SK-N-MC (cell line): ENCODE results near the gene SEH1L.
A peak's percentile ranks its signal among the peaks of the same experiment; 100 is the strongest.
"Not testable (repeated sequence)": the region's sequence is repeated elsewhere in the genome, so short reads cannot be mapped to it uniquely, and the experiment has no call there.

ENCODE experiments used
- DNase-seq: peaks from one replicate; pipeline ENCODE4 v3.0.0-alpha.2; 2011; ENCODE audit warnings: low read depth, low spot score
- H3K27ac ChIP-seq: fragments of 200-600 bp; sonication (generic); 2 replicates; pipeline ENCODE4 v1.5.1; 2016; ENCODE audit warnings: mixed run types
- H3K36me3 ChIP-seq: fragments of 200-600 bp; sonication (generic); 2 replicates; pipeline ENCODE4 v1.6.1; 2017; ENCODE audit warnings: antibody characterized with exemption, low read length, mixed read lengths; ENCODE audit not compliant: insufficient read depth
- H3K4me3 ChIP-seq: fragments of 200-600 bp; sonication (generic); 2 replicates; pipeline ENCODE4 v1.5.1; 2016
- H3K9ac ChIP-seq: fragments of 200-600 bp; sonication (generic); 2 replicates; pipeline ENCODE4 v1.8.0; 2017; ENCODE audit warnings: mixed run types, mixed read lengths; ENCODE audit not compliant: insufficient read length
- H3K9me3 ChIP-seq: fragments of 200-600 bp; sonication (generic); 2 replicates; pipeline ENCODE4 v1.6.1; 2017; ENCODE audit warnings: low read depth, mild to moderate bottlenecking, antibody characterized with exemption, low read length, moderate library complexity, mixed read lengths
- EZH2 ChIP-seq: fragments of 200-600 bp; sonication (generic); IDR thresholded peaks from one replicate; pipeline ENCODE4 v1.6.1; 2017; ENCODE audit warnings: antibody characterized with exemption
- FOXP2 ChIP-seq: optimal IDR thresholded peaks from 2 replicates; pipeline ENCODE3; 2011; ENCODE audit warnings: mild to moderate bottlenecking, moderate library complexity; ENCODE audit not compliant: insufficient read depth; ENCODE audit errors: extremely low read length, control extremely low read depth
- POLR2AphosphoS5 ChIP-seq: IDR thresholded peaks from 2 replicates; pipeline ENCODE4 v1.6.1; 2012; ENCODE audit warnings: mild to moderate bottlenecking, low read depth, low read length, borderline replicate concordance

The SEH1L gene

DNA sequence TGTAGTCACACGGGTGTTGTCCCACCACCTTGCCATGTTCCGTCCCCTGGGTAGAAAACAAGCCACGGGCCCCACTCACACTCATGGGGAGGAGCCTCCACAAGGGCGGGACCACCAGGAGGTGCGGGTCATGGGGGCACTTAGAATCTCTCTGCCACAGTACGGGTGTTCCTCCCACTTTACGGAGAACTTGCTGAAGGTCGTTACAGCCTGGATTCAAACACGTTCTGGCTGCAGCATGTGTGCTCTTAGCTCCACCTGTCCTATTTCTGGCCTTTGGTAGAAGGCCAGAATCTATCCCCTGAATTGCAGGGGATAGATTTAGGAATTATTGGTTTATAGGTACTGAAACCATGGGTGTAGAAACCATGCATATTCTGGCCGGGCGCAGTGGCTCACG is 28.5 kb downstream of the SEH1L start:
- Histone ChIP-seq H3K27ac (no peak overlapping the region), H3K9ac (no peak overlapping the region), H3K4me3 (no peak overlapping the region), H3K36me3 (peaks cover 54% of the 10 kb centered on the region), H3K9me3 (no peaks in the 10 kb centered on the region)
- TF ChIP-seq POLR2AphosphoS5 (no peak), EZH2 (no peak), FOXP2 (no peak)
- DNase-seq = no peak

DNA sequence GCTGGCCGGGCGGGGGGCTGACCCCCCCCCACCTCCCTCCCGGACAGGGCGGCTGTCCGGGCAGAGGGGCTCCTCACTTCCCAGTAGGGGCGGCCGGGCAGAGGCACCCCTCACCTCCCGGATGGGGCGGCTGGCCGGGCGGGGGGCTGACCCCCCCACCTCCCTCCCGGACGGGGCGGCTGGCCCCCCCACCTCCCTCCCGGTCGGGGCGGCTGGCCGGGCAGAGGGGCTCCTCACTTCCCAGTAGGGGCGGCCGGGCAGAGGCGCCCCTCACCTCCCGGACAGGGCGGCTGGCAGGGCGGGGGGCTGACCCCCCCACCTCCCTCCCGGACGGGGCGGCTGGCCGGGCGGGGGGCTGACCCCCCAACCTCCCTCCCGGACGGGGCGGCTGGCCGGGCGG is 32.3 kb downstream of the SEH1L start:
- DNase-seq, H3K9ac ChIP-seq, H3K4me3 ChIP-seq, H3K9me3 ChIP-seq, H3K27ac ChIP-seq: not testable (repeated sequence)
- H3K36me3 ChIP-seq = peaks cover 49% of the 10 kb centered on the region

DNA sequence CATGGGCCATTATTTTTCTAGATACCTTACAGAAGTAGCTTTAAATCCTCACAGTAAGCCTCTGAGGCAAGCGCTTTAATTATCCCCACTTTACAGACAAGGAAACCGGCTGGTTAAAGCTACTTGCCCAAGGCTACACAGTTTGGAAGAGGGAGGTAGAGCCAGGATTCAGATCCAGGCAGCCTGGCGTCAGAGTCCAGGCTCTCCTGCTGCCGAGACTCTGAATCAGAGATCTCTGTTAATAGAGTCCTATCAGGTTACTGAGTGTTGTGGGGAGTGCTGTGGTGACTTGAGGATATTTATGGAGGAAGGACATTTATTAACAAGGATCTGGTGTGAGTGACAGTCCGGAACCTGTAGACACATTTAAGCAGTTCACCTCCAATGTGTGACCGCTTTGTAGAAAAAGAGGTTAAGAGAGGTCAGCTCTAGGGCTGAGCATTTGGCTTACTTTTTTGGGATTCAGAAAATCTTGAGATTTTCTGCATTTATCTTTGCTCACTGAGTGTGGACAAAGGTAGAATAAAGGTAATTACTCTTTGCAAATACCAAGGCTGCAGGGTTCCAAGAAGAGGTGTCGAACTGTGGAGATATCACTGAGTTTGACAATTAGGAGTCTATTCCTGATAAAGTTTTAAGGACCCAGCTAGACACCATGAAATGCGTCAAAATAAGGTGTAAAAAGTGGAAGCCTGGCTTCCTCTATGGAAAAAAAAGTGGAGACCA is 41.7 kb downstream of the SEH1L start:
- no peak for DNase-seq
- Histone ChIP-seq H3K9ac (no peak overlapping the region), H3K27ac (peak overlapping the region; percentile 57; the same call in 1 of the 2 replicates), H3K4me3 (no peak overlapping the region), H3K36me3 (peaks cover 13% of the 10 kb centered on the region), H3K9me3 (no peaks in the 10 kb centered on the region)
- TF ChIP-seq POLR2AphosphoS5 = no peak
- no peak for TF ChIP-seq FOXP2
- TF ChIP-seq EZH2 = no peak

DNA sequence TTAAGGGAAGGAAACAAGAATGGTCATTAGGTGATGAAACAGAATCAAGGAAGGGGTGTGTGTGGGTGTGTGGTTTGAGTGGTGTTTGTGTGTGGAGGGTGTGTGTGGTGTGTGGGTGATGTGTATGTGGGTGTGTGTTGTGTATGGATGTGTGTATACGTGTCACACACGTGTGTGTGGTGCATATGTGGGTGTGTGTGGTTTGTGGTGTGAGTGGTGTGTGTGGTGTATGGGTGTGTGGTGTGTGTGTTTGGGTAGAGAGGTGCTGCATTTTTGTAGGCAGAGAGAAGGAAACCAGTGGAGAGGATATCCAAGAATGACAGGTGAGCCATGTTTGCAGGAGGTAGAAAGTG is 42.3 kb downstream of the SEH1L start:
- no peaks in the 10 kb centered on the region for H3K9me3 ChIP-seq
- H3K4me3 ChIP-seq = peak overlapping the region; percentile 99
- TF ChIP-seq POLR2AphosphoS5 (no peak), FOXP2 (no peak), EZH2 (no peak)
- DNase-seq = no peak
- peak overlapping the region; percentile 85 for H3K9ac ChIP-seq
- peaks cover 11% of the 10 kb centered on the region for H3K36me3 ChIP-seq
- H3K27ac ChIP-seq = no peak overlapping the region; the same call in 1 of the 2 replicates

DNA sequence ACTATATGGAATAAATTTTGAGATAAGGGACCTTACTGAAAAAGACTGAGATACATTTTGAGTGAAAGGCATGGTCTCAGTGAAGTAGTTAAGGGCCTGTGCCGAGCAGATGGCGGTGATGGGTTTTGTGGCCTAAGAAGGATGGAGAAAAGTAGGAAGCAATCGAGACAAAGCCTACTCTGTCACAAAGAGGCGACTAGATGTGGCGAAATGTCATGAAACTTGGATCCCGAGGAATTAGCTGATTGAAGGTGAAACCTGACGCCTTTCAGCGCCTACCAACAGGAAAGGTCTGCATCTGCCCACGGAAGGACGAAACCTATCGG is 42.8 kb downstream of the SEH1L start:
- peaks cover 8% of the 10 kb centered on the region for H3K36me3 ChIP-seq
- peak overlapping the region; percentile 73 for H3K27ac ChIP-seq

DNA sequence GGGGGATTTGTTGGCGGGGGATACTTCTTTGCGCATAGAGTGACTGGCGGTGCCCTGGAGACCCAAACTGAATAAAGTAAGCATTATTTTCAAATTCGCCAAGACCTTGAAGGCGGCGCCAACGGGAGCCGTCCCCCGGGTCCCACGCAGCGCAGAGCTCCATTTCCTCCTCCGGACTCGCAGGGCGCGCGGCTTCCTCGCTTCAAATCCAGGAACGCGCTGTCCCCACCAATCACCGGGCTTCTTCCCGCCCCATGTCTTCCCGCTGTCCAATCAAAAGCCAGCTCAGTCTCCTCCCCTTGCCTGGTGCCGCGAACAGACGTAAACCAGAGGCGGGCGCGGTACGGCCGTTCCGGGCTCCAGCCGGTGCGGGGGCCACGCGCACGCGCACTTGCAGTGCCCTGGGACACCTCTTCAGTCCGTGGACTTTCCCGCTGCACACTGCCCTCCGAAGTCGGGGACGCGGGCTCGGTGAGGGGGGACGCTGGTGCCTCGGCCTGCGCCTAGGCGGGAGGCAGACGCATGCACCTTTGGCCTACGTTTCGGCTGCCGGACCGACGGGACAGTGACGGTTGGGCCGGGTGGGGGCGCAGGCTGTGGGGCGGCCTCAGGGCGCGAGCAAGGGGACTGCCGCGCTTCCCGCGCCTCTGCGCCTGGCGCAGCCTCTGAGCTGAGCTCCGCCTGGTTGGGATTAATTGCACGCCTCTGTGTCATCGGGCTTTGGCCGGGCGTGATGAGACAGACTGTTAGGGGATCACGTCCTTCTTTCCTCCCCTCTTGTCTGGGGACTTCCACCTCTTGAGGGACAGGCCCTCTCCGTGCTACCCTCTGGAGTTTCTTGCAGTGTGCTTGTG is 43.4 kb downstream of the SEH1L start, which contains the start of gene CEP192:
Gene CEP192, plus strand, starts transcription at position 396 of the 854 bp plus-strand sequence. CDS start 8,063 bp downstream, outside the sequence.
- no peak for TF ChIP-seq FOXP2
- no peak for TF ChIP-seq EZH2
- TF ChIP-seq POLR2AphosphoS5 = peak; percentile 94
- Histone ChIP-seq H3K27ac (peak within 1 kb of the TSS; percentile 73), H3K9ac (peak within 1 kb of the TSS; percentile 97), H3K9me3 (no peaks in the 10 kb centered on the region), H3K4me3 (peak within 1 kb of the TSS; percentile 99), H3K36me3 (peaks cover 8% of the 10 kb centered on the region)
- DNase-seq = peak; percentile 94

More for the DNA sequence above, 42.8 kb downstream of the SEH1L start:
- H3K4me3 ChIP-seq = peak overlapping the region; percentile 99
- H3K9ac ChIP-seq = peak overlapping the region; percentile 85
- TF ChIP-seq FOXP2 = no peak
- TF ChIP-seq EZH2 = no peak
- DNase-seq = no peak
- no peaks in the 10 kb centered on the region for H3K9me3 ChIP-seq

DNA sequence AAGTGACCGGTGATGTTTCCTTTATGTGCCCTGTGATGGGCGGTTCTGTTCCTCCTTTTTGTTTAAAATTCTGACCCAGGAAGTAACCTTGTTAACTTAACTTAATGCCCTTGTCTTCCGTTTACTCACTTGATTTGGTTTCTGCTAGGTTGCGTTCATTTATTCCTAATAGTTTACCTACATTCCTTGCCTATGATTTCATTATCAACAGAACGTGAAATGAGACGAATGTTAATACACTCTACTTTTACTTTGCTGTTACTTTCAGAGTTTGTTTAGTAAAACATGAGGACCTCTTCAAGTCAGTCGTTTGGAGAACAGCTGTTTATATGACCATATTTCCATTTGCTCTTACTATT is 44.0 kb downstream of the SEH1L start:
- H3K9ac ChIP-seq = peak overlapping the region; percentile 97
- peaks cover 4% of the 10 kb centered on the region for H3K36me3 ChIP-seq
- H3K27ac ChIP-seq = peak overlapping the region; percentile 70
- H3K9me3 ChIP-seq = no peaks in the 10 kb centered on the region
- TF ChIP-seq EZH2 = no peak
- no peak for TF ChIP-seq FOXP2
- no peak for TF ChIP-seq POLR2AphosphoS5
- no peak for DNase-seq
- H3K4me3 ChIP-seq = peak overlapping the region; percentile 99

DNA sequence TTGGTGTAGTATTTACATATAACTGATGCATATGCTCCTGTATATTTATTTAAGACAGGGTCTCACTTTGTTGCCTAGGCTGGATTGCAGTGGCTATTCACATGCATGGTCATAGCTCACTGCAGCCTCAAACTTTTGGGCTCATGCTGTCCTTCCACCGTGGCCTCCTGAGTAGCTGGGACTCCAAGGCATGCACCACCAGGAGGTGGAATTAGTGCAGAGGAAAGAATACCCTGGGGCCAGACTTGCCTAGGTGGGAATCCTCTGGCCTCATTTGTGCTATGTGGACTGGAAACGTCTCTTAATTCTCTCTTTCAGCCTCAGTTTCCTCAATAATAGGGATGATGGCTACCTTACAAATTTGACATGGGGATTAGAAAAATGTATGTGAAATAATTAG is 45.6 kb downstream of the SEH1L start:
- Histone ChIP-seq H3K4me3 (no peak overlapping the region; the same call in 1 of the 2 replicates), H3K9ac (no peak overlapping the region), H3K27ac (no peak overlapping the region), H3K36me3 (no peaks in the 10 kb centered on the region; the same call in 1 of the 2 replicates), H3K9me3 (no peaks in the 10 kb centered on the region)
- DNase-seq = no peak
- no peak for TF ChIP-seq EZH2
- TF ChIP-seq FOXP2 = no peak
